K562 treated with DMSO at 1 percent for 12 hours (cell line): ENCODE data around the gene TPRX1. TPM values are rescaled to one million over a fixed set of nuclear protein-coding genes. Genes with fewer than 3 reads are reported as not detected.

ENCODE experiments used
- total RNA-seq: library from RNA; unstranded; fragments of 300-600 nt; gene quantifications from 2 replicates; pipeline ENCODE4 v1.2.3, GENCODE V29; 2022; ENCODE audit not compliant: insufficient read depth

The TPRX1 gene, protein sequence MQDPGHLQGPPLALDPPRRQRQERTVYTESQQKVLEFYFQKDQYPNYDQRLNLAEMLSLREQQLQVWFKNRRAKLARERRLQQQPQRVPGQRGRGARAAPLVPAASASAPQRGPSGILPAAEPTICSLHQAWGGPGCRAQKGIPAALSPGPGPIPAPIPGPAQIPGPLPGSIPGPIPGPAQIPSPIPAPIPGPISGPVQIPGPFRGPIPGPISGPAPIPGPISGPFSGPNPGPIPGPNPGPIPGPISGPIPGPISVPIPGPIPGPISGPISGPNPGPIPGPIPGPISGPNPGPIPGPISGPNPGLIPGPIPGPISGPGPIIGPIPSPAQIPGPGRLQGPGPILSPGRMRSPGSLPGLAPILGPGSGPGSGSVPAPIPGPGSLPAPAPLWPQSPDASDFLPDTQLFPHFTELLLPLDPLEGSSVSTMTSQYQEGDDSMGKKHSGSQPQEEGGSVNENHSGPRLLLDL
- total RNA-seq = not detected in 2 replicates

DNA sequence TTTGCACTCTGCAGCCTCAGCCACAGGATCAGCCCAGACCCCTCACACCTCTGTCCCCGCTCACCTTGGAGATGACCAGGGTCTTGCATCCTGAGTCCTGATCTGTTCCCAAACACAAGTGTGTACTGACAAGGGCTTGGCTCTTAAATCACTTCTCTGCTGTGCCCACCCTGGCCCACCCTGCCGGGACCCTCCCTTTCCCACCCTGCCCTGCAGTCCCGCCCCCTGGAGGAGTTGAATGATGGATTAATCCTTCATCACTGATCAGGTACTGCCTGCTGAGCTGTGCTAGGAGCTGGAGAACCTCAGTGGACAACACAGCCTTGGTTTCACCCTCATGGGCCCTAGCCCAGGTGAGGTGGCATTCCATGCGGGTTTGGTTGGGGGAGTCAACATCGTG lies at the start of gene TPRX1:
Gene TPRX1 (minus strand): TSS at position 101 of the 400 bp plus-strand sequence. CDS start 12 bp downstream, at position 89.

GRCh38 chr19:47821460-47822020 lies 17.2 kb upstream of the TPRX1 start, which contains the start of gene CRX:
Gene CRX (plus strand): TSS chr19:47821937. CDS start chr19:47834444, 12,507 bp downstream.

DNA sequence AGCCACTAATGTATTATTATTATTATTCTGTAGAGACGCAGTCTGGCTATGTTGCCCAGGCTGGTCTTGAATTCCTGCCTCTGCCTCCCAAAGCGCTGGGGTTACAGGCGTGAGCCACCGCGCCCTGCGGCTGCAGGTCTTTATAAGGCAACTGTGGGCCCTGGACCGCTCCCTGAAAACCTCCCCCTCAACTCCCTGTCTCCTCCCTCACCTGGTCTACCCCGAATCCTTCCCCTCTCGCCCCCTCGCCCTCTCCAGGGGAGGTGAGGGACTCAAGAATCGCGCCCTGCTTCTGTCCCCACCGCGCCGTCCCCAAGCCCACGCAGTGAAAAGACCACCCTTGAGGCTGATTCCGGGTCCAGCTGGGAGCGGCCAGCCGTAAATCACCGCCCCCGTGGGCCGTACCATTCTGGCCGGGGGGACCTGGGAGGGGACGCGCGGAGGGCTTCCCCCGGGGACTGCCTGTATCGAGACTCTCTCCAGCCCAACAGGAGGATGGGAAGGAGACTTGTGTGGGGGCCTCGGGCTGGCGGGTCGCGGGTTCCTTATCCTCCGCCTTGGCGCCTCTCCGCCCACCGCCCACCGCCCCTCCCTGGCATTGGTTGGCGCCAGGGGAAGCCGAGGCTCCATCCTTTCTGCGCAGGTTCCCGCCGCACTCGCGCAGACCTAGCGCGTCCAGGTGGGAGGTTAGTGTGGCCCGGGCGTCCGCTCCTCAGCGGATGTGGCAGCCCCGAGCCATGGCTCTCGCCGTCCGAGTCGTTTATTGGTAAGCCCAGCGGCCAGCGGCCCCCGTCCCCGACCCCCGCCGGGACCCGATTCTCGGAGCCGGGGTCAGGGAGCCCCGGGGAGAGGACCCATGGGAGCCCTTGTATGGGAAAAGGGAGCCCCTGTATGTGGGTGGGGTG lies 26.1 kb downstream of the TPRX1 start, which contains the start of gene SELENOW:
Gene SELENOW (plus strand): TSS at position 655 of the 905 bp plus-strand sequence. CDS start 83 bp downstream, at position 738.

Other genes with a start within 250 kb of the TPRX1 start
- gene ZNF541, start 231.4 kb downstream of the TPRX1 start, total RNA-seq = 0.31 TPM in 1 of 2 replicates, not detected in the other
- 3.5 and 8.5 TPM in 2 replicates for gene BICRA, start 195.4 kb downstream of the TPRX1 start, total RNA-seq
- gene EHD2, start 91.1 kb downstream of the TPRX1 start, total RNA-seq = 16.4 and 36.9 TPM in 2 replicates
- gene NOP53, start 59.0 kb downstream of the TPRX1 start, total RNA-seq = 1,091 and 1,101 TPM in 2 replicates
- 105 and 163 TPM in 2 replicates for gene SELENOW, start 25.8 kb downstream of the TPRX1 start, total RNA-seq
- not detected in 2 replicates for gene CRX, start 17.4 kb upstream of the TPRX1 start, total RNA-seq
- not detected in 2 replicates for gene TPRX2, start 54.7 kb upstream of the TPRX1 start, total RNA-seq
- gene SULT2A1, start 81.8 kb upstream of the TPRX1 start, total RNA-seq = not detected in 2 replicates
- not detected in 2 replicates for gene BSPH1, start 187.6 kb upstream of the TPRX1 start, total RNA-seq
- 2.2 TPM in 1 of 2 replicates, not detected in the other for gene ELSPBP1, start 190.1 kb upstream of the TPRX1 start, total RNA-seq
- not detected in 2 replicates for gene CABP5, start 239.5 kb upstream of the TPRX1 start, total RNA-seq